HepG2 (cell line): ENCODE data around the gene TNXB. TPM values are rescaled to one million over a fixed set of nuclear protein-coding genes. Genes with fewer than 3 reads are reported as not detected.

Experiments used
- ATAC-seq: fragments of 200-7000 bp; cut with Tn5 transposase; 3 replicates; pipeline ENCODE4 v1.9.1; 2020; ENCODE audit warnings: mild to moderate bottlenecking, moderate library complexity
- BruUV-seq: library from RNA; stranded (reverse); fragments of 400-500 nt; replicated peaks from 2 replicates; lab custom pipeline; 2021; lab: Mats Ljungman, UMichigan
- CTCF ChIA-PET: fragments of 300-600 bp; formaldehyde crosslinking; extraction: SDS; loops from one replicate; lab custom pipeline; 2021; ENCODE audit warnings: low total read pairs, inconsistent platforms, low intra/inter-chr PET ratio; lab: Yijun Ruan, JAX
- POLR2A ChIA-PET: fragments of 350-600 bp; sonication (Branson Sonifier 250); formaldehyde crosslinking; loops from one replicate; lab custom pipeline; 2020; ENCODE audit warnings: antibody characterized with exemption, inconsistent platforms; lab: Yijun Ruan, JAX
- DNase-seq: peaks from one replicate; pipeline ENCODE4 v3.0.0-alpha.2; 2015; ENCODE audit warnings: low spot score
- FAIRE-seq: peaks from 3 replicates; lab custom pipeline; 2011; peaks lifted over from hg19 to GRCh38; lab: Jason Lieb, UNC
- H2AFZ ChIP-seq: one replicate; pipeline ENCODE4 v1.6.1; 2011; ENCODE audit warnings: low read length, inconsistent platforms
- H3K27ac ChIP-seq: fragments of 300-600 bp; 3 replicates; pipeline ENCODE4 v1.8.0; 2011; ENCODE audit warnings: mixed run types, mild to moderate bottlenecking, mixed read lengths, low read length, inconsistent platforms; ENCODE audit not compliant: insufficient read depth; ENCODE audit errors: extremely low read length
- H3K27me3 ChIP-seq, 2 experiments: fragments of 200-600 bp in 1 of 2; 2 replicates in 1 of 2; 3 replicates in 1 of 2; pipeline versions ENCODE4 v1.6.0 to v1.8.0; 2011; ENCODE audit warnings: low read length in 2 of 2, mild to moderate bottlenecking in 2 of 2, moderate library complexity in 2 of 2, inconsistent platforms in 1 of 2; ENCODE audit not compliant: insufficient read depth in 2 of 2, control insufficient read depth in 1 of 2
- H3K36me3 ChIP-seq, 2 experiments: fragments of 200-600 bp in 1 of 2; replicated peaks in 1 of 2; 2 replicates in 1 of 2; 3 replicates in 1 of 2; pipeline versions ENCODE4 v1.5.1 to v1.8.0; 2011; ENCODE audit warnings: low read length in 2 of 2, inconsistent platforms in 1 of 2; ENCODE audit not compliant: insufficient read depth in 2 of 2, control insufficient read depth in 1 of 2
- H3K4me1 ChIP-seq: 2 replicates; pipeline ENCODE4 v1.5.1; 2012; ENCODE audit warnings: low read length, inconsistent platforms; ENCODE audit not compliant: insufficient read depth
- H3K4me2 ChIP-seq: 2 replicates; pipeline ENCODE4 v1.6.0; 2011; ENCODE audit warnings: low read depth, low read length, inconsistent platforms
- H3K4me3 ChIP-seq, 3 experiments: fragments of 200-600 bp in 1 of 3; sonication (generic), shearing (Covaris generic) in 1 of 3; replicated peaks in 1 of 3; 2 replicates each; pipeline ENCODE4 v1.5.1; 2011 to 2016; ENCODE audit warnings: low read length in 3 of 3, inconsistent platforms in 2 of 3, low read depth in 2 of 3, mild to moderate bottlenecking in 2 of 3, control low read depth in 1 of 3, mixed read lengths in 1 of 3; ENCODE audit not compliant: insufficient read depth in 1 of 3
- H3K79me2 ChIP-seq: one replicate; pipeline ENCODE4 v1.6.1; 2011; ENCODE audit warnings: low read length, inconsistent platforms; ENCODE audit not compliant: insufficient read depth
- H3K9ac ChIP-seq: 2 replicates; pipeline ENCODE4 v1.6.0; 2011; ENCODE audit warnings: mild to moderate bottlenecking, low read depth, low read length, inconsistent platforms; ENCODE audit not compliant: insufficient read depth
- H3K9me3 ChIP-seq: 2 replicates; pipeline ENCODE4 v1.5.1; 2012; ENCODE audit warnings: mild to moderate bottlenecking, low read length
- H4K20me1 ChIP-seq: 2 replicates; pipeline ENCODE4 v1.6.0; 2011; ENCODE audit warnings: inconsistent platforms, mild to moderate bottlenecking, low read length, moderate library complexity; ENCODE audit not compliant: insufficient read depth
- ARNT2 ChIP-seq: sonication (generic); formaldehyde crosslinking; IDR thresholded peaks from 2 replicates; pipeline ENCODE4 v1.8.0; 2022; ENCODE audit warnings: mild to moderate bottlenecking, low read depth, missing genetic modification reagents, moderate library complexity
- FLYWCH1 ChIP-seq: sonication (generic); formaldehyde crosslinking; IDR thresholded peaks from 2 replicates; pipeline ENCODE4 v1.8.1; 2023; ENCODE audit warnings: mild to moderate bottlenecking, missing genetic modification reagents
- HDAC1 ChIP-seq: sonication (generic); formaldehyde crosslinking; IDR thresholded peaks from 2 replicates; pipeline ENCODE4 v1.5.1; 2020; ENCODE audit warnings: mild to moderate bottlenecking, missing genetic modification reagents
- HNF1B ChIP-seq: sonication (generic); formaldehyde crosslinking; IDR thresholded peaks from 2 replicates; pipeline ENCODE4 v1.5.1; 2020; ENCODE audit warnings: mild to moderate bottlenecking, moderate library complexity, missing genetic modification reagents
- HOMEZ ChIP-seq: IDR thresholded peaks from 2 replicates; pipeline ENCODE4 v1.6.1; 2016; ENCODE audit warnings: low read depth
- NR1H2 ChIP-seq: sonication (generic); formaldehyde crosslinking; IDR thresholded peaks from 2 replicates; pipeline ENCODE4 v1.8.1; 2022; ENCODE audit warnings: low read depth, missing genetic modification reagents, borderline replicate concordance
- NR2F2 ChIP-seq: IDR thresholded peaks from 2 replicates; pipeline ENCODE4 v1.6.1; 2012; ENCODE audit warnings: low read depth, inconsistent platforms, borderline replicate concordance
- ZBTB33 ChIP-seq: sonication (generic); formaldehyde crosslinking; IDR thresholded peaks from 2 replicates; pipeline ENCODE4 v1.4.0; 2020; ENCODE audit warnings: missing genetic modification reagents
- ZBTB37 ChIP-seq: sonication (generic); formaldehyde crosslinking; IDR thresholded peaks from 2 replicates; pipeline ENCODE4 v1.4.0; 2020; ENCODE audit warnings: mild to moderate bottlenecking, missing genetic modification reagents
- ZGPAT ChIP-seq: IDR thresholded peaks from 2 replicates; pipeline ENCODE4 v1.6.1; 2016; ENCODE audit warnings: mild to moderate bottlenecking
- ZNF20 ChIP-seq: sonication (generic); formaldehyde crosslinking; IDR thresholded peaks from 2 replicates; pipeline ENCODE4 v1.4.0; 2020; ENCODE audit warnings: mild to moderate bottlenecking, moderate library complexity, missing genetic modification reagents
- ZNF205 ChIP-seq: IDR thresholded peaks from 2 replicates; pipeline ENCODE4 v1.6.1; 2018; ENCODE audit warnings: missing biosample characterization, missing genetic modification reagents
- WGBS: methylation state at CpG from one replicate; pipeline ENCODE4 v1.1.6; 2017; ENCODE audit warnings: low lambda C conversion rate; 5-methylcytosine and 5-hydroxymethylcytosine counted together
- in situ Hi-C: cut with HindIII; loops from 2 replicates; pipeline ENCODE4 v1.10.0; 2017; ENCODE audit warnings: low pct_unique_long_range_greater_than_20kb; ENCODE audit not compliant: extremely low pct_ligation_motif_present
- intact Hi-C: fragments of 100-400 bp; cut with micrococcal nuclease; formaldehyde crosslinking; loops from one replicate; pipeline ENCODE4 v1.10.0; 2022; ENCODE audit not compliant: unreplicated experiment
- polyA plus RNA-seq, 8 experiments: library from polyadenylated mRNA; depleted of rRNA in 3 of 8; stranded (reverse) in 7 of 8; unstranded in 1 of 8; fragments of >200 nt; fragmentation: Illumina TruSeq in 4 of 8; extraction: Trizol in 4 of 8; gene quantifications; 2 replicates each; pipeline versions ENCODE4 v1.2.1 to v1.2.3, GENCODE V29; 2011 to 2016; ENCODE audit warnings: low read depth in 4 of 8, missing spikeins in 1 of 8, mixed read lengths in 1 of 8; ENCODE audit not compliant: insufficient read depth in 1 of 8
- total RNA-seq, 5 experiments: library from RNA; depleted of rRNA; stranded (reverse); fragments of >200 nt; fragmentation: Illumina TruSeq; extraction: Trizol; gene quantifications; 2 replicates each; pipeline ENCODE4 v1.2.3, GENCODE V29; 2016; ENCODE audit warnings: low read depth in 1 of 5

Gene TNXB
- total and polyA plus RNA-seq, 2 of the 13 experiments (the other 11 are each of a cell fraction or from before 2014, with no cell fraction given) = 1.6 to 2.7 TPM

- H4K20me1 ChIP-seq = no peaks in the 10 kb centered on the region
- H3K27ac ChIP-seq = peak overlapping the region; percentile 88
- CTCF ChIA-PET = interaction anchor here (1.5 to 4.3 kb wide), 3 partner anchors 34 to 65 kb away, joined by 4 to 97 read pairs (median 5); no protein-coding TSS in a partner anchor
- POLR2A ChIA-PET = interaction anchor here (0.5 to 2.6 kb wide), 9 partner anchors 10 to 43 kb away, joined by 3 to 35 read pairs (median 3); partner anchors contain the start of genes AGPAT1, ATF6B and FKBPL
- intact Hi-C loops = no loop called here
- no peaks in the 10 kb centered on the region; a peak in 1 of 5 replicates for H3K27me3 ChIP-seq
- H3K9me3 ChIP-seq = no peaks in the 10 kb centered on the region
- H3K4me1 ChIP-seq = peaks cover 28% of the 10 kb centered on the region
- H3K4me2 ChIP-seq = peak overlapping the region; percentile 94
- ATAC-seq (peak; percentile 53), FAIRE-seq (no peak), DNase-seq (peak; percentile 48)
- H2AFZ ChIP-seq = peak overlapping the region; percentile 8
- peaks cover 17% of the 10 kb centered on the region for H3K79me2 ChIP-seq
- H3K36me3 ChIP-seq = peaks cover 13 to 24% of the 10 kb centered on the region in 2 experiments
- no TSS peak for BruUV-seq
- in situ Hi-C loops = loop anchor here (5.0 kb wide), 1 partner anchor 36 kb away; no protein-coding TSS in a partner anchor
- WGBS = 36% methylated on average over 35 of the region's 35 CpGs
- H3K9ac ChIP-seq = peak overlapping the region; percentile 91
- peak overlapping the region; percentile 78 to 91 (median 88) for H3K4me3 ChIP-seq
- TF ChIP-seq ZBTB37 (CRISPR knock-in tag) (0 out of 2 replicates have a peak, but pooled peaks have one; percentile 12), HNF1B (peak; percentile 33), FLYWCH1 (CRISPR knock-in tag) (no peak), ZNF20 (CRISPR knock-in tag) (no peak), ZNF205 (CRISPR knock-in tag) (peak; percentile 56; the same call in 1 of the 2 replicates), NR1H2 (CRISPR knock-in tag) (no peak), HOMEZ (CRISPR knock-in tag) (no peak), ZGPAT (CRISPR knock-in tag) (no peak), ZBTB33 (CRISPR knock-in tag) (no peak), NR2F2 (no peak; the same call in 1 of the 2 replicates), HDAC1 (CRISPR knock-in tag) (no peak), ARNT2 (CRISPR knock-in tag) (no peak)
These were observed 43.8 kb upstream of the TNXB start for GRCh38 chr6:32152769-32153563.
